ENCODE data around the gene LYRM1.

The LYRM1 gene

DNA sequence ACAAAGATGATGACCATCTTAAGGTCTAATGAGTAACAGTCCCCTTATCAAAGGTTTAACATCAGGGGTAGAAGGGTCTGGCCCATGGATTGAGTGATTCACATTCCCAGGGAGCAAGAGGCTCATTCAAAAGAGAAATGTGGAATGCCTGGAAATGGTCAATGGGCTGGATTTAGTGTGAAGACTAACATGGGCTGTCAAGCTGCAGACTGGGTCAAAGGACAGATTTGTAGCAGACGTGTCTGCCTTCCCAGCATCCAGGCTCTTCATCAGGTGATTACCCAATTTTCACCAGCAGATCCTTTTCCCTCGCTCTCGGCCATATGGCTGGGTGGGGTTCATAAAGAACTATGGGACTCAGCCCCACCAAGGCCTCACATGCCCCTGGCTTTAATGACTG, 27.2 kb upstream of the LYRM1 start:
- no peak for DNase-seq

DNA sequence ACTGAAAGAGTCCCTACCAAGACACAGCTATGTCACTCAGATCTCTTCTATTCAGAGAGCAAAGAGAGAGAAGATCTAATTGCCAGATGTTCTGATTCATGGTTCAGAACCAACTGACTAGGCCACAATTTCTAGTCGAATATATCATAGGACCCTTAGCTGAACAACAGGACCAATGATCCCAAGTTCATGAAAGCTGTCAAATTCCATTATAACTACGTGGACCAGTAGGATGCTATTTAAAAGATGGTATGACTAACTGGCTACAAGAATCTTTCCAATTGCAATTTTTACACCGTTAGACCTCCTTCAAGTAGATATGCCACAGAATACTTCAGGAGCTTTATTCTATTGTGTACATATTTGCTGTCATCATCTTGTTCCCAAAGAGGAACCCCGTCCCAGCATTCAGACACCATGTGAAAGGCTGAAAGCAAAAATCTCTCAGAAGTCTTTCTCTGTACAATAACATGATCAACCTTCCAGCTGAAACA, 26.4 kb upstream of the LYRM1 start:
- DNase-seq: no peak

DNA sequence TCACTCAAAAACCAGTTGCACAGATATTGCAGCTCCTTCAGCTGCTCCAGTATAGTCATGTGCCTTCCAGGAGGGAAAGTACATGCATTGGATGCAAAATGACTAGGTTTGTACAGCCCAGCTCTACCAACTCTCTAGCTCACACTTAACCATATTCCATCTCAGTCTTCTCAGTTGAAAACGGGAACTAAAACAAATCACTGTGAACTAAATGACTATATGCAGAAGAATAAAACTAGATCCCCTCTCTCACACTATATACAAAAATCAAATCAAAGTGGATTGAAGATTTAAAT, 25.3 kb upstream of the LYRM1 start:
- no peak for DNase-seq

GRCh38 chr16:20878682-20879147, 21.9 kb upstream of the LYRM1 start:
- DNase-seq: peak; percentile 14

DNA sequence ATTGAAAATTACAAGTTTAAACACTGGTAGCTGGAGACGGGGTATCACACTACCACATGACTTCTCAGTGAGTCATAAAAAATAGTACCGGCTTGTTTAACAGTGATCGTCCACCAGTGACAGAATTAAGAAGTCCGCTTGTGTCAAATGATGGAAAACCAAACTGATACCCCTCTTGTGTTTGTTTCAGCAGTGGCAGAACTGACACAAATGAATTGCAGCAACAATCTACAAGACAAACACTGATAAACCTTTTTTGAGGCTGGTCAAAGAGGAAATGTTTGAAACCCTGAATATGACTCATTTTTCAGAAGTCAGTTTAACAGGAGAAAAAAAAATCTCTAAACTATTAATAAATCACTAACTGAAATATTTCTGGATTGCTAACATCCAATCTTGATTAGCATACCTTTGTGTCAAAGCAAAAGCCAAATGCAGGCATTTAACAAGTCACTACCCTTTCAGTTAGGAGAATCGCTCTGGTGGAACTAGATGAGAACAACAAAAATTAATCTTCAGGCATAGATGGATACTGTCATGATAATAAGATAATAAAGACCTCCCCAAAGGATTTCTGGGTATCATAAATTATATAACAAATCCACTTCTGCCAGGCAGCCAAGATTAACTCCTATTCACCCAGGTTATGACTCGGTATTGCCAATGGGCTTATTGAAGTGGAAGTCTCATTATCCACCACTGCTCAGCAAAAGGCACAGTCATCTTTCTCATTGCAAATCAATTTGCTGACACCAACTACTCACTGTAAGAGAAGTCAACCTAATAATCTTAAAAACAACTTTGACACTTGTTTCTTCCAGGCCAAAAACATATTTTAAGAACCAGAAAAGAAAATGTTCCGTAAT, 21.2 kb upstream of the LYRM1 start:
- DNase-seq: no peak

- no peak for DNase-seq
These were observed 19.6 kb upstream of the LYRM1 start for GRCh38 chr16:20880867-20881502.

- no peak for DNase-seq
These were observed 19.1 kb upstream of the LYRM1 start for GRCh38 chr16:20881503-20881878.

GRCh38 chr16:20883554-20884239, 16.9 kb upstream of the LYRM1 start:
- no peak for DNase-seq

DNA sequence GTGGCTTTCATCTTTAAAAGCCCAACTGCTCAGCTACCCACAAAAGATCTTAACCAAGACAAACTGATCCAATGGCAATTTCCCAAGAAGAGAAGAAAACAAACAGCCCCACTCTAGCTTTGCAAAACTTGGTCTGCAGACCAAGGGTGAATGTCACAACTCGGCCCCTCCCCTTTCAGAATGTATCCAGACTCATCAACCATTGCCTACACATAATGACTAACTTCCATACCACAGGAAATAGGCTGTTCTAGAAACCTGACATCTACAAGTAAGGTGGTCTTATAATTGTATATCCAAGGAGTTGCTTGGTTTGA, 16.4 kb upstream of the LYRM1 start:
- DNase-seq: peak; percentile 47

DNA sequence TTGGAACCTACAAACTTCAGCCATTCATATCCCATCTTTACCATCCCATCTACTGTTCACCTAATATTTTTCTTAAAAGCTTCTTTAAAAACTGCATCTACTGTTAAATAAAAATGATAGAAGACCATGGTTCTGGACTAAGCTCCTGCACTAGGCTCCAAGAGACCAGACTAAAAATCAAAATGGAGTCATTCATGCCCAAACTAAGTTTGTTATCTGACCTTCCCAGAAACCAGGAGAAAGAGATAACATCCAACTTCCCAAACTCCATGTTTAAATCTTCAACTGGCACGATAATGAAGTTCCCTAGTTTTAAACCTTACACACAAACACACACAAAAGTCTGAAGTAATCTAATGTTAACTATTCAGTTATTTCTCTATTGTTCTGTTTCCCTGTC, 14.3 kb upstream of the LYRM1 start:
- DNase-seq: no peak

DNA sequence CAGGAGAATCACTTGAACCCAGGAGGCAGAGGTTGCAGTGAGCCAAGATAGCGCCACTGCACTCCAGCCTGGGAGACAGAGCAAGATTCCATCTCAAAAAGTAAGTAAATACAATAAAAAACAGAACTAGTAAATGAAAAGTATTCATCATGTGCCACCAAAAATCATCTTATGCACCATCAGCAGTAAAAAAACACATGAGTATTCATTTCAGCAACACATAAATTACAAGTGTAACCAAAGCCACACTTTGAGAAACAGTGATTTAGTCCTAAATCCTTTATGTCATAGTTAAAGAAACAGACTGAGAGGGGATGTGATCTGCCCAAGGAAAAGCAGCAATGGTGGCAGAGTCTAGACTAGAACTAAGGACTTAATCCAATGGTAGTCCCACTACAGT, 13.4 kb upstream of the LYRM1 start:
- DNase-seq: no peak

- DNase-seq: no peak
These were observed 10.8 kb upstream of the LYRM1 start for GRCh38 chr16:20889625-20890275.

DNA sequence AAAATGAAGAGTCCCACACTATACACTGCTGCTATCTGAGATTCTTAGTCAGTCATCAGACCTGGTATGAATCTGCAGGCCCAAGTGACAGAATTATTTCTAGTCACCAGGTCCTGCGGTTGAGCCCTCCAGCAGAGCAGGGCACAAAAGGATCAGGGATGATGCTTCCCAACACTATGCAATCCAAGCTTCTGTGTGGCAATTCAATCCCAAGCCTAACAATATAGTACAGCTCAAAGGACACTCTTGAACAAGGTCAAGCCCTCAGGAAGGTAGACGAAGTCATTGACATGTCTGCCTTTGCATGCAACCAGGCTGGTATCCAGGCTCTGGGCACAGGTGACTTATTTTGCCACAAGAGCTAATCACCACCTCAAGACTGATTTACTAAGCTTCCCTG, 6.2 kb upstream of the LYRM1 start:
- no peak for DNase-seq

DNA sequence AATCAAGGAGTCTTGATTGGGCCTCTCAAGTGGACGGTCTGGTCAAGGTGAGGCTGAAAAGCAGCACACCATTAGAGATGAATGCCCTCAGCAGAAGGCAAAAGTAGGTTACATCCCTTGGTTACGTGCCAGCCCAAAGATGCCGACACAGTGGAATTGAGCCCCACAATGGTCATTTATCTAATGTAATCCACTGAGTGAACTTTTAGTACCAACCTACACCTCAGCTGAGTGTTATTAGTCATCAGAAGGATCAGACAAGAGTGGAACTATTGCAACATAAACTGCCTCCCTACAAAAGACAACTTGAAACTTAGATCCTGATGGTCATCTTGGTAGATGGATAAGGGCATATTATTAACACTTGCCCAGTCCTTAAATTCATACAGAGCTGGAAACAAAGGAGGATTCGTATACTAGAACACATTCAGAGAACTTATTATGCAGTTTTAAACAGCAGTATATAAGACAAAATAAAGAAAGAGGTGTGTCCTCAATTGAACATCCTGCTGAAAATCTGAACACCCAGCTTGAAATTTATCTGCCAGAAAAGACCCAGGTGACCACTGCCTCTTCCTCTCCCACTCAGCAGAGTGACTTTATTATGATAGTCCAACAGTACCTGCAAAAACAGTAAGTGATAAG, 3.2 kb upstream of the LYRM1 start:
- DNase-seq: no peak

- no peak for DNase-seq
These were observed 2.6 kb upstream of the LYRM1 start for GRCh38 chr16:20897922-20898321.

- DNase-seq: no peak
These were observed 1.5 kb upstream of the LYRM1 start for GRCh38 chr16:20899071-20899470.

- no peak for DNase-seq
These were observed 883 bp upstream of the LYRM1 start for GRCh38 chr16:20899477-20900298.

- no peak for DNase-seq
These were observed 481 bp downstream of the LYRM1 start for GRCh38 chr16:20901068-20901435.

DNA sequence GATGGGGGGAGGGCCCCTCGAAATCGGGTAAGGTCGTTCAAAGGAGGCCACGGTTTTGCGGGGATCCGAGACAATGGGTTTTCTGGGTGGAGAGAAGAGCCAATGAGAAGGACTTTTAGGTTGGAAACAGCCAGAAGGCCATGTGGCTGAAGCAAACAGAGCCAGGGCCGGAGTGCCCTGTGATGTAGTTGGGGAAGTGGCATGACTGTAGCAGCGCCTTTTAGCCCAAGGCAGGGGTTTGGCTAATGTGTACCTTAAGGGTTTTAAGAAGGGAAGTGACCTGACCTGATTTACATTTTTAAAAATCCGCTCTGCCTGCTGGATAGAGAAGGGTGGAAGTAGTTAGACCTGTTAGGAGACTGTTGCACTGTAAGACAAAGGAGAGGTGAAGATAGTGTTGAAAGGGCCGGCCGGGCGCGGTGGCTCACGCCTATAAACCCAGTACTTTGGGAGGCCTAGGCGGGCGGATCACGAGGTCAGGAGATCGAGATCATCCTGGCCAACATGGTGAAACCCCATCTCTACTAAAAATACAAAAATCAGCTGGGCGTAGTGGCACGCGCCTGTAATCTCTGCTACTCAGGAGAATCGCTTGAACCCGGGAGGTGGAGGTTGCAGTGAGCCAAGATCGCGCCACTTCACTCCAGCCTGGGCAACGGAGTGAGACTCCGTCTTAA, 1.0 kb downstream of the LYRM1 start:
- DNase-seq: peak; percentile 33

DNA sequence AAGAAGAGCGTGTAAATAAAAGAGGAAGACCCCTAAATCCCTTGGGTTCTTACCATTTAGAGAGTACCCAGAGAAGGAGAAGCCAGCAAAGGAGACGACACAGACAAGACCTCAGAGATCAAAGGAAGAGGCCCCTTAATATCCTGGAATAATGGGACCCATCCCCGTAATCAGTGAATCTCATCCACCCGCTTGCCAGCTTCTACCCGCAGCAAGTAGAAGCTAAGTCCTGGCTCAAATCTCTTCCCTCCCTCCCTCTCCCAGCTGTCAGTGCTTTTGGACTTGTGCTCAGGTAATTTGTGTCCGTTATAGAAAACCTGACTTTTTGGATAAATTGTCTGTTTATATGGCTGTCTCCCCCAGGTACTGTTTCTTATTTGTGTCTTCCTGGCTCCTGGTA, 1.9 kb downstream of the LYRM1 start:
- no peak for DNase-seq

GRCh38 chr16:20903116-20903898, 2.7 kb downstream of the LYRM1 start:
- DNase-seq: no peak

Data from stimulated activated CD4-positive, alpha-beta T cell treated with anti-CD3 and anti-CD28 coated beads, Interleukin-15, amount 100 ng/mL, for 24 hours (primary cell).